ENCODE results near the gene PRDM16. TPM values are rescaled to one million over a fixed set of nuclear protein-coding genes. Genes with fewer than 3 reads are reported as not detected.

Gene PRDM16
- total and polyA plus RNA-seq, 2 of the 13 experiments (the other 11 are each of a cell fraction or from before 2014, with no cell fraction given): 0.15 to 0.81 TPM

- no peak overlapping the region for H3K9ac ChIP-seq (ENCODE audit: insufficient read depth, low read depth, low read length)
- POLR2A ChIA-PET: interaction anchor here (1.7 to 2.7 kb wide), 2 partner anchors 13 to 17 kb away, joined by 8 to 10 read pairs; no protein-coding TSS in a partner anchor
- no peak for FAIRE-seq
- H3K27ac ChIP-seq (ENCODE audit: extremely low read length, insufficient read depth, low read length): no peak overlapping the region
- H3K4me2 ChIP-seq (ENCODE audit: low read depth, low read length): 0 out of 2 replicates have a peak overlapping the region, but pooled peaks have one; percentile 5
- in situ Hi-C loops (cut with HindIII; ENCODE audit: extremely low pct_ligation_motif_present, low pct_unique_long_range_greater_than_20kb): no loop called here
- no peaks in the 10 kb centered on the region for H3K36me3 ChIP-seq (replicated peaks in 1 of 2; ENCODE audit: control insufficient read depth in 1 of 2, insufficient read depth in 2 of 2, low read length in 2 of 2)
- no peaks in the 10 kb centered on the region for H3K79me2 ChIP-seq (ENCODE audit: insufficient read depth, low read length)
- H3K4me3 ChIP-seq (replicated peaks in 1 of 3; ENCODE audit: insufficient read depth in 1 of 3, low read depth in 2 of 3, low read length in 3 of 3): no peak overlapping the region
- no peak for DNase-seq (ENCODE audit: low spot score)
- CTCF ChIA-PET (ENCODE audit: low intra/inter-chr PET ratio, low total read pairs): no interaction called here
- no peaks in the 10 kb centered on the region for H4K20me1 ChIP-seq (ENCODE audit: insufficient read depth, low read length)
- WGBS (ENCODE audit: low lambda C conversion rate): 73% methylated on average over 12 of the region's 14 CpGs
- intact Hi-C loops (cut with micrococcal nuclease; ENCODE audit: unreplicated experiment): no loop called here
- TF ChIP-seq ZNF687 (CRISPR knock-in tag; IDR thresholded peaks at IDR 0.05): peak; percentile 23; the same call in 1 of the 2 replicates
- peak; percentile 45; the same call in 1 of the 2 replicates for TF ChIP-seq ZBTB38 (CRISPR knock-in tag; IDR thresholded peaks at IDR 0.05)
- TF ChIP-seq THRA (CRISPR knock-in tag; IDR thresholded peaks at IDR 0.05; ENCODE audit: borderline replicate concordance): no peak
- TF ChIP-seq ZNF430 (CRISPR knock-in tag; IDR thresholded peaks at IDR 0.05): no peak
- ATAC-seq: no peak
- BruUV-seq (replicated peaks): no TSS peak
- peaks cover 79% of the 10 kb centered on the region for H3K4me1 ChIP-seq (ENCODE audit: insufficient read depth, low read length)
- no peak overlapping the region for H2AFZ ChIP-seq (ENCODE audit: low read length)
- H3K9me3 ChIP-seq (ENCODE audit: low read length): no peaks in the 10 kb centered on the region
- no peaks in the 10 kb centered on the region; a peak in 1 of 5 replicates for H3K27me3 ChIP-seq (ENCODE audit: control insufficient read depth in 1 of 2, insufficient read depth in 2 of 2, low read length in 2 of 2)
These were observed 166.0 kb downstream of the PRDM16 start for GRCh38 chr1:3234956-3235355.
